ENCODE data around the gene PGGHG.

DNA sequence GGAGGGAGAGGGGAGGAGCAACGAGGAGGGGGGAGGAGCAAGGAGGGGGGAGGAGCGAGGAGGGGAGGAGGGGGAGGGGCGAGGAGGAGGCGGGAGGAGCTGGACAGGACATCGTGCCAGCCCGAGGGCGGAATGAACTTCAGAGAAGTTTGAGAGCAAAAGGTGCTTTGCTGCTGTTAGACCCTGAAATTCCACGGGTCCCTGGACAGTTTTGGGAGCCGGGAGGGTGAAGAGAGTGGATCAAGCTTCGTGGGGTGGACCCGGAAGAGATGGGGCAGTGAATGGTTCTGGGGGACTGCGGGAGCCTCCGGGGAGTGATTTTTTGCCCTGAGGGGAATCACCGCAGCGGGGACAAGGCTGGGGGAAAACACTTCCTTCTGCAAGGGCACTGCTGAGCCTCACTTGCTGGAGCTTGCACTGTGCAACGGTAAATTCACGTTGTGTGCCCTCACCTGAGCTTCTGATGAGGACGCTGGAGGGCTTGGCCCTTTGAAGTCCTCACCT is 21.4 kb upstream of the PGGHG start:
- TF ChIP-seq, protein P1, sequence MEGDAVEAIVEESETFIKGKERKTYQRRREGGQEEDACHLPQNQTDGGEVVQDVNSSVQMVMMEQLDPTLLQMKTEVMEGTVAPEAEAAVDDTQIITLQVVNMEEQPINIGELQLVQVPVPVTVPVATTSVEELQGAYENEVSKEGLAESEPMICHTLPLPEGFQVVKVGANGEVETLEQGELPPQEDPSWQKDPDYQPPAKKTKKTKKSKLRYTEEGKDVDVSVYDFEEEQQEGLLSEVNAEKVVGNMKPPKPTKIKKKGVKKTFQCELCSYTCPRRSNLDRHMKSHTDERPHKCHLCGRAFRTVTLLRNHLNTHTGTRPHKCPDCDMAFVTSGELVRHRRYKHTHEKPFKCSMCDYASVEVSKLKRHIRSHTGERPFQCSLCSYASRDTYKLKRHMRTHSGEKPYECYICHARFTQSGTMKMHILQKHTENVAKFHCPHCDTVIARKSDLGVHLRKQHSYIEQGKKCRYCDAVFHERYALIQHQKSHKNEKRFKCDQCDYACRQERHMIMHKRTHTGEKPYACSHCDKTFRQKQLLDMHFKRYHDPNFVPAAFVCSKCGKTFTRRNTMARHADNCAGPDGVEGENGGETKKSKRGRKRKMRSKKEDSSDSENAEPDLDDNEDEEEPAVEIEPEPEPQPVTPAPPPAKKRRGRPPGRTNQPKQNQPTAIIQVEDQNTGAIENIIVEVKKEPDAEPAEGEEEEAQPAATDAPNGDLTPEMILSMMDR (IDR thresholded peaks at IDR 0.05): no peak
- peak in 1 of 3 donors; percentile 48 for TF ChIP-seq POLR2A (IDR thresholded peaks at IDR 0.05)

Measured in body of pancreas (tissue), 4 donors.